ENCODE measurements around the gene RIPPLY3. TPM values are rescaled to one million over a fixed set of nuclear protein-coding genes. Genes with fewer than 3 reads are reported as not detected.

Gene RIPPLY3
- total and polyA plus RNA-seq, 2 of the 13 experiments (the other 11 are each of a cell fraction or from before 2014, with no cell fraction given), result 0.09 to 2.9 TPM

DNA sequence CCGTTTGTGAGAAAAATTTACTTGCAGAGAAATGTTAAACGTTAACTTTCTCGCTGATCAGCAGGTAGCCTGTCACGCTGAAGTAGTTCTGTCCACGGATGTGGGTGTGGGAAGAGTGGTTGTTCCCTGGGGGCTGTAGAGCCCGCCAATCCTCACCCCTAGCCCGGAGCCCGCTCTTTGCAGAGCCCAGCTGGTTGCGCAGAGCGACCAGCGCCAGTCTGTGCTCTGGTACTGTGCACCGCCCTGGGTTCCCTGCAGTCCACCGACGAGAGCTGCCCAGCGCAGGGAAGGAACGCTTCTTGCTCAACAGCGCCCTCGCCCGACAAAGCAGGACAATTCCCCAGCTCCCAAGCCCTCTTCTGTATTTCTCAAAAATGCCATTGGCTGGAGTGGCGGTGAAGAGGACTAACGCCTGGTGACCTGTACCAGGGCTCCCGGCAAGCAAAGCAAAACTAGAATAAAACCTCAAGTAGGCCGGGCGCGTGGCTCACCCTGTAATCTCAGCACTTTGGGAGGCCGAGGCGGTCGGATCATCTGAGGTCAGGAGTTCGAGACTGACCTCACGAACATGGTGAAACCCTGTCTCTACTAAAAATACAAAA lies 3.3 kb downstream of the RIPPLY3 start (continued):
- TF ChIP-seq, protein P1, sequence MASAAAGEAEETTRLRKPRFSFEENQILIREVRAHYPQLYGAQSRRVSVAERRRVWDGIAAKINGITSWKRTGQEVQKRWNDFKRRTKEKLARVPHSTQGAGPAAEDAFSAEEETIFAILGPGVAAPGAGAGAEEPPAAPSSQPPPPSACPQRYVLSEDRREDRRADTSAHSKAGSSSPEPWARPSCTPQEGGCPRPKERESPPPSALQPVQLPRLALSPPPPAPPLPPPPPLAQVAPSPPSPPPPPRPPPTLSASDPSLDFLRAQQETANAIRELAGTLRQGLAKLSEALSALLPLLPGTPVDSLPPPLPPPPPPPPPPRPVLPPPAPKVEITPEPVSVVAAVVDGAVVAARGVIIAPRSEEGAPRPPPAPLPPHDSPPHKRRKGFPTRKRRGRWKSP (CRISPR knock-in tag; IDR thresholded peaks at IDR 0.05), result peak; percentile 91
- no peak for TF ChIP-seq MIER2 (CRISPR knock-in tag; IDR thresholded peaks at IDR 0.05)
- TF ChIP-seq EHMT2 (IDR thresholded peaks at IDR 0.05; ENCODE audit: borderline replicate concordance, low read depth, low read length), result no peak
- peak; percentile 72 for TF ChIP-seq SAP130 (CRISPR knock-in tag; IDR thresholded peaks at IDR 0.05; ENCODE audit: low read depth)
- TF ChIP-seq, protein P2, sequence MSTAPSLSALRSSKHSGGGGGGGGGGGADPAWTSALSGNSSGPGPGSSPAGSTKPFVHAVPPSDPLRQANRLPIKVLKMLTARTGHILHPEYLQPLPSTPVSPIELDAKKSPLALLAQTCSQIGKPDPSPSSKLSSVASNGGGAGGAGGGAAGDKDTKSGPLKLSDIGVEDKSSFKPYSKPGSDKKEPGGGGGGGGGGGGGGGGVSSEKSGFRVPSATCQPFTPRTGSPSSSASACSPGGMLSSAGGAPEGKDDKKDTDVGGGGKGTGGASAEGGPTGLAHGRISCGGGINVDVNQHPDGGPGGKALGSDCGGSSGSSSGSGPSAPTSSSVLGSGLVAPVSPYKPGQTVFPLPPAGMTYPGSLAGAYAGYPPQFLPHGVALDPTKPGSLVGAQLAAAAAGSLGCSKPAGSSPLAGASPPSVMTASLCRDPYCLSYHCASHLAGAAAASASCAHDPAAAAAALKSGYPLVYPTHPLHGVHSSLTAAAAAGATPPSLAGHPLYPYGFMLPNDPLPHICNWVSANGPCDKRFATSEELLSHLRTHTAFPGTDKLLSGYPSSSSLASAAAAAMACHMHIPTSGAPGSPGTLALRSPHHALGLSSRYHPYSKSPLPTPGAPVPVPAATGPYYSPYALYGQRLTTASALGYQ (CRISPR knock-in tag; IDR thresholded peaks at IDR 0.05), result no peak
- TF ChIP-seq RBM39 (IDR thresholded peaks at IDR 0.05; ENCODE audit: low read depth, low read length, poor library complexity, severe bottlenecking), result no peak
- TF ChIP-seq POLR2G (IDR thresholded peaks at IDR 0.05; ENCODE audit: low read depth, low read length), result no peak
- peak; percentile 72; the same call in 1 of the 2 replicates for TF ChIP-seq MTA1 (CRISPR knock-in tag; IDR thresholded peaks at IDR 0.05; ENCODE audit: borderline replicate concordance)
- no peak for TF ChIP-seq CREM (IDR thresholded peaks at IDR 0.05)
- TF ChIP-seq CREM (CRISPR knock-in tag; IDR thresholded peaks at IDR 0.05), result no peak
- TF ChIP-seq PHF8 (CRISPR knock-in tag; IDR thresholded peaks at IDR 0.05), result peak; percentile 57
- TF ChIP-seq, protein P3, sequence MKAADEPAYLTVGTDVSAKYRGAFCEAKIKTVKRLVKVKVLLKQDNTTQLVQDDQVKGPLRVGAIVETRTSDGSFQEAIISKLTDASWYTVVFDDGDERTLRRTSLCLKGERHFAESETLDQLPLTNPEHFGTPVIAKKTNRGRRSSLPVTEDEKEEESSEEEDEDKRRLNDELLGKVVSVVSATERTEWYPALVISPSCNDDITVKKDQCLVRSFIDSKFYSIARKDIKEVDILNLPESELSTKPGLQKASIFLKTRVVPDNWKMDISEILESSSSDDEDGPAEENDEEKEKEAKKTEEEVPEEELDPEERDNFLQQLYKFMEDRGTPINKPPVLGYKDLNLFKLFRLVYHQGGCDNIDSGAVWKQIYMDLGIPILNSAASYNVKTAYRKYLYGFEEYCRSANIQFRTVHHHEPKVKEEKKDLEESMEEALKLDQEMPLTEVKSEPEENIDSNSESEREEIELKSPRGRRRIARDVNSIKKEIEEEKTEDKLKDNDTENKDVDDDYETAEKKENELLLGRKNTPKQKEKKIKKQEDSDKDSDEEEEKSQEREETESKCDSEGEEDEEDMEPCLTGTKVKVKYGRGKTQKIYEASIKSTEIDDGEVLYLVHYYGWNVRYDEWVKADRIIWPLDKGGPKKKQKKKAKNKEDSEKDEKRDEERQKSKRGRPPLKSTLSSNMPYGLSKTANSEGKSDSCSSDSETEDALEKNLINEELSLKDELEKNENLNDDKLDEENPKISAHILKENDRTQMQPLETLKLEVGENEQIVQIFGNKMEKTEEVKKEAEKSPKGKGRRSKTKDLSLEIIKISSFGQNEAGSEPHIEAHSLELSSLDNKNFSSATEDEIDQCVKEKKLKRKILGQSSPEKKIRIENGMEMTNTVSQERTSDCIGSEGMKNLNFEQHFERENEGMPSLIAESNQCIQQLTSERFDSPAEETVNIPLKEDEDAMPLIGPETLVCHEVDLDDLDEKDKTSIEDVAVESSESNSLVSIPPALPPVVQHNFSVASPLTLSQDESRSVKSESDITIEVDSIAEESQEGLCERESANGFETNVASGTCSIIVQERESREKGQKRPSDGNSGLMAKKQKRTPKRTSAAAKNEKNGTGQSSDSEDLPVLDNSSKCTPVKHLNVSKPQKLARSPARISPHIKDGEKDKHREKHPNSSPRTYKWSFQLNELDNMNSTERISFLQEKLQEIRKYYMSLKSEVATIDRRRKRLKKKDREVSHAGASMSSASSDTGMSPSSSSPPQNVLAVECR (CRISPR knock-in tag; IDR thresholded peaks at IDR 0.05; ENCODE audit: borderline replicate concordance), result peak; percentile 57; the same call in 1 of the 2 replicates
- TF ChIP-seq, protein P4, sequence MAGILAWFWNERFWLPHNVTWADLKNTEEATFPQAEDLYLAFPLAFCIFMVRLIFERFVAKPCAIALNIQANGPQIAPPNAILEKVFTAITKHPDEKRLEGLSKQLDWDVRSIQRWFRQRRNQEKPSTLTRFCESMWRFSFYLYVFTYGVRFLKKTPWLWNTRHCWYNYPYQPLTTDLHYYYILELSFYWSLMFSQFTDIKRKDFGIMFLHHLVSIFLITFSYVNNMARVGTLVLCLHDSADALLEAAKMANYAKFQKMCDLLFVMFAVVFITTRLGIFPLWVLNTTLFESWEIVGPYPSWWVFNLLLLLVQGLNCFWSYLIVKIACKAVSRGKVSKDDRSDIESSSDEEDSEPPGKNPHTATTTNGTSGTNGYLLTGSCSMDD (CRISPR knock-in tag; IDR thresholded peaks at IDR 0.05), result no peak
- TF ChIP-seq MIXL1 (CRISPR knock-in tag; IDR thresholded peaks at IDR 0.05), result peak; percentile 55; the same call in 1 of the 2 replicates
- TF ChIP-seq ZKSCAN1 (IDR thresholded peaks at IDR 0.05; ENCODE audit: low read length), result no peak
- 0 out of 4 replicates have a peak, but pooled peaks of 1 of the 2 experiments have one; percentile 23 for TF ChIP-seq POLR2A (IDR thresholded peaks at IDR 0.05; ENCODE audit: insufficient read depth in 1 of 2, low read depth in 2 of 2, low read length in 2 of 2)
- no peak for TF ChIP-seq ZNF3 (CRISPR knock-in tag; IDR thresholded peaks at IDR 0.05)
- no peak for TF ChIP-seq RFX5 (IDR thresholded peaks at IDR 0.05; ENCODE audit: low read depth, low read length)
- TF ChIP-seq, protein P5, sequence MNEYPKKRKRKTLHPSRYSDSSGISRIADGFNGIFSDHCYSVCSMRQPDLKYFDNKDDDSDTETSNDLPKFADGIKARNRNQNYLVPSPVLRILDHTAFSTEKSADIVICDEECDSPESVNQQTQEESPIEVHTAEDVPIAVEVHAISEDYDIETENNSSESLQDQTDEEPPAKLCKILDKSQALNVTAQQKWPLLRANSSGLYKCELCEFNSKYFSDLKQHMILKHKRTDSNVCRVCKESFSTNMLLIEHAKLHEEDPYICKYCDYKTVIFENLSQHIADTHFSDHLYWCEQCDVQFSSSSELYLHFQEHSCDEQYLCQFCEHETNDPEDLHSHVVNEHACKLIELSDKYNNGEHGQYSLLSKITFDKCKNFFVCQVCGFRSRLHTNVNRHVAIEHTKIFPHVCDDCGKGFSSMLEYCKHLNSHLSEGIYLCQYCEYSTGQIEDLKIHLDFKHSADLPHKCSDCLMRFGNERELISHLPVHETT (CRISPR knock-in tag; conservative IDR thresholded peaks at IDR 0.05), result no peak
- no peak for TF ChIP-seq WIZ (CRISPR knock-in tag; IDR thresholded peaks at IDR 0.05)
- TF ChIP-seq ZNF761 (CRISPR knock-in tag; conservative IDR thresholded peaks at IDR 0.05), result 0 out of 2 replicates have a peak, but pooled peaks have one; percentile 46
- TF ChIP-seq ZNF552 (CRISPR knock-in tag; IDR thresholded peaks at IDR 0.05; ENCODE audit: borderline replicate concordance), result no peak

All from HepG2 (cell line).